Ovary (tissue), 3 donors: ENCODE results near the gene ACOT2.

Experiments used
- CTCF ChIP-seq, 3 donors: fragments of 450-650 bp in 2 of 3; fragments of 200-600 bp in 1 of 3; IDR thresholded peaks; one replicate each; pipeline versions ENCODE4 v1.5.1 to v1.8.0; 2016 to 2022; ENCODE audit warnings: antibody characterized with exemption in 3 of 3, mild to moderate bottlenecking in 1 of 3
- EP300 ChIP-seq: sonication (generic); formaldehyde crosslinking; IDR thresholded peaks from one replicate; pipeline ENCODE4 v1.6.1; 2017; ENCODE audit warnings: antibody characterized with exemption
- POLR2A ChIP-seq: fragments of 450-650 bp; IDR thresholded peaks from one replicate; pipeline ENCODE4 v1.6.1; 2017; ENCODE audit warnings: antibody characterized with exemption, mild to moderate bottlenecking, moderate library complexity
- donor health status: DM: no; HTN: no; CAD: no.

- TF ChIP-seq CTCF (IDR thresholded peaks at IDR 0.05) (no peak), EP300 (no peak), POLR2A (no peak)
Observed at GRCh38 chr14:73613419-73613963, 44.5 kb downstream of the ACOT2 start.
